ENCODE data around the gene SRSF1. TPM values are rescaled to one million over a fixed set of nuclear protein-coding genes. Genes with fewer than 3 reads are reported as not detected.

The SRSF1 gene
- polyA plus RNA-seq, 3 donors, result 51.2 to 72.1 (median 61.6) TPM

DNA sequence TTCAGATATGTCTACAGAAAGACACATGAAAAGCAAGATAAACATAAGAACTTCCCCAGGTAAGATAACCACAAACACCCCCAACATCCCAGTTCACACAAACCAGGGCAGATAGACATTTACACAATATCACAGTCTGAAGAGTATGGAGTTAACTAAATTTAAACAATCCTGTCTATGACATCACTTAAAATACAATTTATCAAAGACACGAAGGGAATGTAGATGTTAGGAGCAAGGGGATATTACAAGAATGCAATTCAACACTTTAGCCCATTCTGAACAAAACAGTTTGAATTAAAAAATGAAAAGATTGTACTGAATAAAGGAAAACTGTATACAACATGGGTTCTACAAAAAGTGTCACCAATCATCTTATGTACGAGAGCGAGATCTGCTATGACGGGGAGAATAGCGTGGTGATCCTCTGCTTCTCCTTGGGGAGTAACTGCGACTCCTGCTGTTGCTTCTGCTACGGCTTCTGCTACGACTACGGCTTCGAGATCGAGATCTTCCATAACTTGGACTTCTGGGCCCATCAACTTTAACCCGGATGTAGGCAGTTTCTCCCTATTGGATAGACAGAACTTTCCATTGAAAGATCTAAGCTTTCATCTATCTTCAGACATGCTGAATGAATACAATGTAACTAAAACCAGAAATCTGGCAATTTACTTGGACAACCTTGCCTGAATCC is 1.9 kb downstream of the SRSF1 start:
- Histone ChIP-seq H3K27ac (ENCODE audit: low read depth in 1 of 2, low read length in 2 of 2) (peak overlapping the region in 1 of 2 donors; percentile 97), H3K4me1 (ENCODE audit: control insufficient read depth in 1 of 2, insufficient read depth in 2 of 2, low read length in 2 of 2) (peaks cover 27 to 39% of the 10 kb centered on the region in 2 donors), H3K36me3 (replicated peaks in 1 of 2; ENCODE audit: control insufficient read depth in 1 of 2, insufficient read depth in 2 of 2, low read length in 2 of 2) (peaks cover 45 to 57% of the 10 kb centered on the region in 2 donors), H3K4me2 (replicated peaks; ENCODE audit: extremely low read depth, low read length, poor library complexity, severe bottlenecking) (peak overlapping the region; percentile 94), H3K79me2 (ENCODE audit: insufficient read depth, low read length) (peaks cover 57% of the 10 kb centered on the region), H4K20me1 (ENCODE audit: insufficient read depth, low read length) (peaks cover 66% of the 10 kb centered on the region), H3K9ac (ENCODE audit: insufficient read depth, low read length, poor library complexity, severe bottlenecking) (no peak overlapping the region), H3K27me3 (ENCODE audit: control insufficient read depth in 2 of 2, insufficient read depth in 2 of 2, low read length in 2 of 2) (no peaks in the 10 kb centered on the region), H2AFZ (ENCODE audit: insufficient read depth, low read depth, low read length, poor library complexity, severe bottlenecking) (no peak overlapping the region), H3K9me3 (replicated peaks in 1 of 2; ENCODE audit: control insufficient read depth in 1 of 2, insufficient read depth in 1 of 2, low read length in 2 of 2) (no peaks in the 10 kb centered on the region), H3K4me3 (replicated peaks in 1 of 3; ENCODE audit: low read depth in 2 of 3, low read length in 3 of 3) (peak overlapping the region in 1 of 3 experiments; percentile 99)
- intact Hi-C loops (cut with micrococcal nuclease), result loop anchor here (5.0 kb wide), 2 partner anchors 77 to 512 kb away; partner anchors contain the start of gene DYNLL2 (in 2 of the 2)
- peaks cover 38% of the 10 kb centered on the region for H3K4me1 Mint-ChIP-seq
- H3K36me3 Mint-ChIP-seq, result peaks cover 31 to 41% of the 10 kb centered on the region in 2 donors
- peak overlapping the region in 2 of 7 donors; percentile 71 to 98 for H3K27ac Mint-ChIP-seq
- H3K9me3 Mint-ChIP-seq, result no peaks in the 10 kb centered on the region
- peak overlapping the region; percentile 67 to 98 for H3K4me3 Mint-ChIP-seq
- WGBS (ENCODE audit: insufficient coverage), result 73% methylated on average over 10 of the region's 12 CpGs
- DNase-seq, result no peak
- peaks cover 0 to 6% (median 0%) of the 10 kb centered on the region in 3 donors for H3K27me3 Mint-ChIP-seq (ENCODE audit: low read depth in 3 of 3)
- TF ChIP-seq CTCF (IDR thresholded peaks at IDR 0.05), result no peak

DNA sequence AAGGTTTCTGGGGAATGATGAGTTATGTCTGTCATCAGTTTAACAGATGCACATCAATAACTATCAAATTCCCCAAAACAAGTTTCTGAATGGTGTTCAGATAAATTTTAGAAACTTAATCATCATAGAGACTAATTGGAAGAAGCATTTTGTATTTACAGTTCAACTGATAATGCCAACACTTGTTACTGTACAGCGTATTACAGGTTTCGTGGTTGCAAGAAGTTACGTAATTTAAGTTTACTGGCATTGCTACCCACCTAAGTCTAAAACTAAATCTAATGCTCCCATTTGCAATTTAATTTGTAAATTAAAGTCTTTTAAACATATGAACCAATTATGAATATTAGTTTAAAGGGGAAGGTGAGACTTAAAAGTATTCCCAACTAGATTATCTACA is 3.0 kb downstream of the SRSF1 start:
- Histone ChIP-seq H4K20me1 (ENCODE audit: insufficient read depth, low read length) (peaks cover 77% of the 10 kb centered on the region), H3K9ac (ENCODE audit: insufficient read depth, low read length, poor library complexity, severe bottlenecking) (no peak overlapping the region), H2AFZ (ENCODE audit: insufficient read depth, low read depth, low read length, poor library complexity, severe bottlenecking) (no peak overlapping the region), H3K4me2 (replicated peaks; ENCODE audit: extremely low read depth, low read length, poor library complexity, severe bottlenecking) (no peak overlapping the region), H3K4me1 (ENCODE audit: control insufficient read depth in 1 of 2, insufficient read depth in 2 of 2, low read length in 2 of 2) (peaks cover 27 to 39% of the 10 kb centered on the region in 2 donors), H3K79me2 (ENCODE audit: insufficient read depth, low read length) (peaks cover 60% of the 10 kb centered on the region), H3K27me3 (ENCODE audit: control insufficient read depth in 2 of 2, insufficient read depth in 2 of 2, low read length in 2 of 2) (no peaks in the 10 kb centered on the region), H3K4me3 (replicated peaks in 1 of 3; ENCODE audit: low read depth in 2 of 3, low read length in 3 of 3) (no peak overlapping the region), H3K36me3 (replicated peaks in 1 of 2; ENCODE audit: control insufficient read depth in 1 of 2, insufficient read depth in 2 of 2, low read length in 2 of 2) (peaks cover 45 to 63% of the 10 kb centered on the region in 2 donors), H3K27ac (ENCODE audit: low read depth in 1 of 2, low read length in 2 of 2) (no peak overlapping the region), H3K9me3 (replicated peaks in 1 of 2; ENCODE audit: control insufficient read depth in 1 of 2, insufficient read depth in 1 of 2, low read length in 2 of 2) (no peaks in the 10 kb centered on the region)
- Mint-ChIP-seq H3K9me3 (no peaks in the 10 kb centered on the region), H3K27me3 (ENCODE audit: low read depth in 3 of 3) (peaks cover 0 to 6% (median 0%) of the 10 kb centered on the region in 3 donors), H3K4me3 (no peak overlapping the region), H3K27ac (no peak overlapping the region), H3K4me1 (peaks cover 38% of the 10 kb centered on the region), H3K36me3 (peaks cover 33 to 41% of the 10 kb centered on the region in 2 donors)
- intact Hi-C loops (cut with micrococcal nuclease), result no loop called here
- no CpG with 5 or more reads among the region's 3 CpGs for WGBS (ENCODE audit: insufficient coverage)
- TF ChIP-seq CTCF (IDR thresholded peaks at IDR 0.05), result no peak
- no peak for DNase-seq
